Prostate gland (tissue), 2 donors: Measurements from ENCODE around the gene MLPH. TPM values are rescaled to one million over a fixed set of nuclear protein-coding genes. Genes with fewer than 3 reads are reported as not detected.
A peak's percentile ranks its signal among the peaks of the same experiment; 100 is the strongest.

Experiments used
- DNase-seq: peaks from one replicate; pipeline ENCODE4 v3.0.0-alpha.2; 2019; ENCODE audit warnings: low spot score
- H3K27ac ChIP-seq, 2 donors: fragments of 200-600 bp; sonication (generic); 2 replicates each; pipeline ENCODE4 v1.5.1; 2017 to 2019
- H3K27me3 ChIP-seq: fragments of 200-600 bp; sonication (generic); replicated peaks from 2 replicates; pipeline ENCODE4 v1.5.1; 2019; ENCODE audit not compliant: insufficient read depth
- H3K36me3 ChIP-seq, 2 donors: fragments of 200-600 bp; sonication (generic); 1 replicate in 1 of 2; 2 replicates in 1 of 2; pipeline versions ENCODE4 v1.5.1 to v1.8.1; 2017 to 2019
- H3K4me1 ChIP-seq: fragments of 200-600 bp; sonication (generic); replicated peaks from 2 replicates; pipeline ENCODE4 v1.5.1; 2019
- H3K4me3 ChIP-seq, 2 donors: fragments of 200-600 bp; sonication (generic); 2 replicates each; pipeline ENCODE4 v1.5.1; 2017 to 2019
- H3K9me3 ChIP-seq: fragments of 200-600 bp; sonication (generic); 2 replicates; pipeline ENCODE4 v1.5.1; 2017
- CTCF ChIP-seq, 4 experiments: fragments of 200-600 bp in 2 of 4; fragments of 450-650 bp in 2 of 4; sonication (generic) in 2 of 4; IDR thresholded peaks; 1 replicate in 3 of 4; 2 replicates in 1 of 4; pipeline ENCODE4 v1.5.1; 2016 to 2019; ENCODE audit warnings: antibody characterized with exemption in 4 of 4, mild to moderate bottlenecking in 2 of 4, moderate library complexity in 2 of 4
- POLR2A ChIP-seq: fragments of 450-650 bp; IDR thresholded peaks from one replicate; pipeline ENCODE4 v1.6.1; 2016; ENCODE audit warnings: antibody characterized with exemption, mild to moderate bottlenecking
- POLR2AphosphoS5 ChIP-seq: sonication (generic); formaldehyde crosslinking; IDR thresholded peaks from one replicate; pipeline ENCODE4 v1.6.1; 2017; ENCODE audit warnings: antibody characterized with exemption
- WGBS: methylation state at CpG from one replicate; pipeline ENCODE4 v1.1.5; 2018; 5-methylcytosine and 5-hydroxymethylcytosine counted together
- intact Hi-C: fragments of 100-400 bp; cut with DNase I; formaldehyde crosslinking; loops from one replicate; pipeline ENCODE4 v1.14.2; 2022
- total RNA-seq, 2 donors: library from RNA; depleted of rRNA; stranded (reverse); fragments of >200 nt; gene quantifications; one replicate each; pipeline ENCODE4 v1.1.0, GENCODE V29; 2016

Gene MLPH
- total RNA-seq, 2 donors from 2014 or later = 371 to 393 TPM

DNA sequence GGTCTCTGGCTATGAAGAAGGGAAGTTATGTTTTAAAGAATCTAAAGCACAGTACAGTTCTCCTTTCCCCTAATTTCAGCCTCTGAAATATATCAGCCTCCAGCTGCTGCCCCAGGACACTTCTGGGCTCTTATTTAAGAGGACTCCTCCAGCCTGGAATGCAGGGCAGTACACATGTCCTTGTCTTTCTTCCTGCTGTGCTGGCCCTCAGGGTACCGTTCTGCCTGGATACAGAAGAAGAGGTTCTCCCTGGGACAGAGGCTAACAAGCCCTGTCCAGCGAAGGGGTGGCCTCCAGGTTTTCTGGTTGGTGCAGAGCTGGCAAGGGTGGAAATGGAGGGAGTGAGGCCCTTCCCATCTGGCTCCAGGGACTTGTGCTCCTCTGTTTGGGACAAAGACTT lies 22.1 kb downstream of the MLPH start:
- Histone ChIP-seq H3K36me3 (no peaks in the 10 kb centered on the region), H3K9me3 (no peaks in the 10 kb centered on the region), H3K27me3 (no peaks in the 10 kb centered on the region), H3K4me1 (peaks cover 37% of the 10 kb centered on the region), H3K4me3 (no peak overlapping the region), H3K27ac (peak overlapping the region; percentile 71 to 98)
- intact Hi-C loops = no loop called here
- no peak for DNase-seq
- 93% methylated on average over 2 of the region's 2 CpGs for WGBS
- TF ChIP-seq POLR2AphosphoS5 = no peak
- TF ChIP-seq POLR2A = no peak
- TF ChIP-seq CTCF (IDR thresholded peaks at IDR 0.05) = no peak

DNA sequence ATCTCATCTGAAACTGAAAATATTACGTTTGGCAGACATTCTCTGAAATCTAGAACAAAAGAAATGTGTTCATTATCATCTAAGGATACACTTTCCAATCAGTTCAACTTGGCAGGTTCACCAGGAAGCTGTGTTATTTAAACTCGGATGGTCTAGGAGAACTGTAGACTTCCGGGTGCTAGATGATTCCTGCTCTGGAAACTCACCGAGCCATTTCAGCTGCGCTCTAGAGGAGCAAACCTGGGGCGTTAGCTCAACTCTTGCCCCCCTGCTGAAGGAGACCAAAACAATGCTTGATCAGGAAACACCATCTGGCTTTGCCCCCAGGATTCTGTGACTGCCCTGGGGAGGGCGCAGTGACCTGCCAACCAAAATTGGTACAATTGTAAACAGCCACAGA lies 22.9 kb downstream of the MLPH start:
- 64% methylated on average over 7 of the region's 7 CpGs for WGBS
- H3K4me3 ChIP-seq = no peak overlapping the region
- intact Hi-C loops = loop anchor here (5.0 to 10.0 kb wide), 2 partner anchors 155 to 237 kb away; no protein-coding TSS in a partner anchor

GRCh38 chr2:237510502-237511217 lies 23.6 kb downstream of the MLPH start:
- no peak for DNase-seq
- TF ChIP-seq POLR2A = no peak
- TF ChIP-seq POLR2AphosphoS5 = no peak
- no peak for TF ChIP-seq CTCF (IDR thresholded peaks at IDR 0.05)
- peak overlapping the region; percentile 71 to 98 for H3K27ac ChIP-seq
- H3K4me1 ChIP-seq = peaks cover 39% of the 10 kb centered on the region
- no peaks in the 10 kb centered on the region for H3K9me3 ChIP-seq
- H3K4me3 ChIP-seq = no peak overlapping the region
- WGBS = 95% methylated on average over 21 of the region's 21 CpGs
- intact Hi-C loops = loop anchor here (5.0 to 10.0 kb wide), 2 partner anchors 154 to 237 kb away; no protein-coding TSS in a partner anchor
- no peaks in the 10 kb centered on the region for H3K36me3 ChIP-seq
- no peaks in the 10 kb centered on the region for H3K27me3 ChIP-seq

More for the DNA sequence above, 22.9 kb downstream of the MLPH start:
- Histone ChIP-seq H3K27me3 (no peaks in the 10 kb centered on the region), H3K27ac (peak overlapping the region; percentile 71 to 98), H3K4me1 (peaks cover 39% of the 10 kb centered on the region), H3K9me3 (no peaks in the 10 kb centered on the region), H3K36me3 (no peaks in the 10 kb centered on the region)
- TF ChIP-seq POLR2AphosphoS5 (peak; percentile 78), POLR2A (no peak), CTCF (IDR thresholded peaks at IDR 0.05) (no peak)
- peak; percentile 61 for DNase-seq

DNA sequence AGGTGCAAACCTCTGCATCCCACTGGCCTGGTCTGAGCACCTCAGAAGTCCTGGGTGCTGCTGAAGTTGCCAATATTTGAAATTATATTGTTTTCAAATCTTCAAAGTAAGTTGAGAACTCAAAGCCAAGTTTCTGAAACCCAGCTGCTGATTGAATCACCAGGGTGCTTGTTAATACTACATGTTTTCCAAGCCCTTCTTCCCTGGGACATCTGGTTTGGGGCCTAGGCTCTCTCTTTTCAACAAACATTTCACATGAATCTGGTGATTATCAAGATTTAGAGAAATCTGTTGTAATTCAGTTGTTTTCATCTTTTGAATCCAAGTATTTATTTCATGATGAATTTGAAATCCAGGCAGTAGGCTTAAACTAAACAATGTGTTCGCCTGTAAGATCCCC lies 24.4 kb downstream of the MLPH start:
- peak overlapping the region; percentile 71 to 98 for H3K27ac ChIP-seq
- H3K27me3 ChIP-seq = no peaks in the 10 kb centered on the region
- peaks cover 39% of the 10 kb centered on the region for H3K4me1 ChIP-seq
- no peaks in the 10 kb centered on the region for H3K36me3 ChIP-seq
- intact Hi-C loops = loop anchor here (5.0 to 10.0 kb wide), 2 partner anchors 153 to 236 kb away; no protein-coding TSS in a partner anchor
- no peak for DNase-seq
- H3K9me3 ChIP-seq = no peaks in the 10 kb centered on the region
- 79% methylated on average over 1 of the region's 1 CpG for WGBS
- H3K4me3 ChIP-seq = no peak overlapping the region
- TF ChIP-seq CTCF (IDR thresholded peaks at IDR 0.05) (no peak), POLR2A (no peak), POLR2AphosphoS5 (peak; percentile 16)
